HG02610 (cell line): ENCODE data around the gene MIS18A.

Experiments
- ATAC-seq: cut with Tn5 transposase; IDR thresholded peaks from one replicate; pipeline ENCODE4 v1.9.1; 2021; ENCODE audit warnings: mild to moderate bottlenecking, moderate library complexity; ENCODE audit not compliant: unreplicated experiment

Gene MIS18A

GRCh38 chr21:32256873-32257620, 21.8 kb downstream of the MIS18A start:
- no peak for ATAC-seq

DNA sequence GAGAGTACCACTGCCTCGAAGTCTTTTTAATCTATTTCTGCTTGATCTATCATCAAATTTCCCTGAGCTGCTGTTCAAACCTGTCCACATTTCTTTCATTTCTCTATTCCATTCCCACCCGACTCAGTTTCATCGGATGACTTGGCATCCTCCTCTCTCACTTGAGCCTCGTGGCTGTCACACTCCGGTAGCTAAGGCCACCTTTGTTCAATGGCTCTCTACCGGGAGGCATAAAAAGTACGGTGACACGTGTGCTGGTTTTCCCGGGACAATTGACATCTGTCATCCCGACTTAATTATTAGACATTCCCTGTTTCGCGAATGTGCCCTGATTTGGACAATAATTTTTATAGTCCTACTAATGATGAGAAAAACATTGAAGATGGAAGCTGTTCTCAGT, 22.6 kb downstream of the MIS18A start:
- no peak for ATAC-seq

DNA sequence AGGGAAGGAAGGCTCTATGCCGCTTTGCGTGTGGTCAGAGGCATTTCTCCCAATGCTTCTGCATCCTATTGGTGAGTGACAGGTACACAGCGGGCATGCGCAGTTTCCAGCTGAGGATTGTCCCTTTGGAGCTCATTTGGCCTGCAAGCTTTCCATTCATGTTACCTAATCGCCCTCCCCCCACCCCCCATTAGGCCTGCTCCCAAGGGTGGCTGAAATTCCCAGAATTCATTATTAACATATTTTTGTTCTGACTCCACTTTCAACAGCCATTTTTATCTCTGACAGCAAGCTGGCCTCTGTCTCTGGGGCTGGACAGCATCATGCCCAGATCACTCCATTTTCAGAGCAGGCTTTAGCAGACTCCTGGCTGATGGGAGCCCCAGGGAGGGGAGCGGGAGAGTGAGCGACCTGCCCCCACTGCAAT, 25.6 kb downstream of the MIS18A start:
- no peak for ATAC-seq

DNA sequence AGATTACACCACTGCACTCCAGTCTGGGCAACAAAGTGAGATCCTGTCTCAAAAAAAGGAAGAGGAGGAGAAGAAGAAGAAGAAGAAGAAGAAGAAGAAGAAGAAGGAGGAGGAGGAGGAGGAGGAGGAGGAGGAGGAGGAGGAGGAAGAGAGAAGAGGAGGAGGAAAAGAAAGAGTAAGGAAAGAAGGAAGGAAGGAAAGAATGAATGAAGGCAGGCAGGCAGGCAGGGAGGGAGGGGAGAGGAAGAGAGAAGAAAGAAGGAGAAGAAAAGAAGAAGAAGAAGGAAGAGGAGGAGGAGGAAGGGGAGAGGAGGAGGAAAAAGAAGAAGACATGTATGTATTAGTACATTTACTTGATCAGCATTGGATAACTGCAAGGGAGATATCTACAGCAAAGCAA, 26.7 kb downstream of the MIS18A start:
- no peak for ATAC-seq

- ATAC-seq = no peak
Measured at GRCh38 chr21:32249511-32250280, 29.2 kb downstream of the MIS18A start.

DNA sequence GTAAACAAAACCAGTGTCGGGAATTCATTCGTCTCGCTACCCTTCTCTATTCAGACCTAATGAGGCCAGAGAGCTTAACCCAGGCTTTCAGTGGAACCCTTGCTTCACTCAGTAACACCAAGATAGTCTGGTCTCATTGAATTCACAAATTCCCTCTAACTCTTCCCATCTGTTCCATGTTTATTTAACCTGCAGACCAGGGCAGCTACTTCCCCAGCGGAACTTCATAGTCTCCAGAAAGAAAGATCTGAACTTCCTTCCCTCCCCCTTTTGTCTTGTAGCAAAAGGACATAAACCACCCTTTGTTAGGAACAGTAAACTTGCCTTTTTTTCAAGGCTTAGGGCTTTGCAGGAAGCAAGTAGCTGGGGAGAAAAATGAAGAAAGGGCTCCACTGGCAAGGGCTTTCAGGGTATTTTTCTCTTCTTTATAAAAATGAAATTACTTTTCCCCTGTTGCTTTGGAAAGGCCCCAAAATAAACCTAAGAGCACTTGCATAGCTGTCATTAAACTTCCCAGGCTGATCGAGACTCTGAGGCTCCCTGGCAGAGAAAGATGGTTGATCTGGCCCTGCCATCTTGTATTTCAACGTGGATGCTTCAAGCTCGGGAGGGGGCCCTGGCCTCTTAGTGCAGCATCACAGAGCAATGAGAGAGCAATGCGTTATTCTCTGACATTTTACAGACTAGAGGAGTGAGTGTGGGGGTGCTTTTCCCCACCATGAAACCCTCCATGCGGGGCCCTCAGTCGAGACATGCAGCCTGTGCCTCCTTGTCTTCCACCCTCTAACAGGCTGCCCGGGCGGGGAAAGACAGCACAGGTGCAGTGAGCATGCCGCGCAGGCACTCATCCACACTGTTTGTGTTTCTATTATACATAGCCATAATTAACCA, 30.0 kb downstream of the MIS18A start:
- no peak for ATAC-seq

DNA sequence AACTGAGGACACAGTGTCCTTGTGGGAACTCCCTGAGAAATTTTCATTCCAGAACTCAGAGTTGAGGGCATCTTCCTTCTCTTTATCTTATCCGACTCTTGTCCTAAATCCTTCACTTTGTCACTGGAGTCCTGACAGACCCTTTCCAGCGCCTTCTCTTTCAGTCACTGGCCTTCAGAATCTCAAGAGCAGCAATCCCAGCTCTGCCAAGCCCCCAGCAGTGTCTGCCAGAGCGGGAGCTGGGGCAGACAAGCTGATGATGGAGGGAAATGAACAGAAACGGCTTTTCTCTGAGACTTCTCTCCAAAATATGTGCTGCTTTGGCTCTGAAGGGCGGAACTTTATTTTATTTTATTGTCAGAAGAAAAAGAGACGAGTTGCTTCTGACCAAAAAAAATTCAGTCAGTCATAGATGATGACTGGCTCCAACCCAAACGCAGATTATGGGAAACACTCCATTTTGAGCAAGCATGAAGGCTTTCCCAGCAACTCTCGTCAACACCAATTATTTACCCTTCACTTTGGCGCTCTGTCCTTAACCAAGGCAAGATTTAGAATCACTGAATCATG, 32.2 kb downstream of the MIS18A start:
- no peak for ATAC-seq

DNA sequence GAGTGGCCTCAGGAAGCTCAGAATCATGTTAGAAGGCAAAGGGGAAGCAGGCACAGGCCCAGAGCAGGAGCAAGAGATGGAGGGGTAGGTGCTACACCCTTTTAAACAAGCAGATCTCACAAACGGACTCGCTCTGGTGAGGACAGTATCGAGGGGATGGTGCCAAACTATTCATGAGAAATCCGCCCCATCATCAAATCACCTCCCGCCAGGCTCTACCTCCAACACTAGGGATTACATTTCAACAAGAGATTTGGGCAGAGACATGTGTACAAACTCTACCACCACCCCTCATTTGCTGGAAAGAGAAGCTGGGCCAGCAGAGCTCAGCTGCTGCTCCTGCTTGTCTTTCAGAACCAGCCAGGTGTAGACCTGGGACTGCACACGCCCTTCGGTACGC, 32.9 kb downstream of the MIS18A start:
- ATAC-seq = no peak

GRCh38 chr21:32240851-32241687, 37.8 kb downstream of the MIS18A start:
- ATAC-seq = peak; percentile 67

DNA sequence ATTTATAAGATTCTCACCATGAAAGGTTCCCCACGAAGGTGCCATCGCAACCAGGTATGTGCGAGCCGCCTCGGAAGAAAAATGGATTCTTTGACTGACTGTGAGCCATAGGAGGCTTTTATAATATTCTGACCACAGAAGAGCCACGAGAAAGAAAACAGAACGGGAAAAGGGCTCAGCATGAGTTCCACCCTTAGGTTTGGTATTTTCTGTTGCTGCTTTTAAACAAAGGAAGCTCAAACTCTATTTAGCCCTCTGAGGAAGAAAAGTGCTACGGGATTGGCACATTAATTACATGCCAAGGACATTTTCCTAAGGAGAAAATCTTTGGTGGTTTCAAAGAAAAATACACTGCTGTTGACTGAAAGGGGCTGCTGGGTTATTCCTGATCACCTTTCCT, 39.3 kb downstream of the MIS18A start:
- no peak for ATAC-seq

DNA sequence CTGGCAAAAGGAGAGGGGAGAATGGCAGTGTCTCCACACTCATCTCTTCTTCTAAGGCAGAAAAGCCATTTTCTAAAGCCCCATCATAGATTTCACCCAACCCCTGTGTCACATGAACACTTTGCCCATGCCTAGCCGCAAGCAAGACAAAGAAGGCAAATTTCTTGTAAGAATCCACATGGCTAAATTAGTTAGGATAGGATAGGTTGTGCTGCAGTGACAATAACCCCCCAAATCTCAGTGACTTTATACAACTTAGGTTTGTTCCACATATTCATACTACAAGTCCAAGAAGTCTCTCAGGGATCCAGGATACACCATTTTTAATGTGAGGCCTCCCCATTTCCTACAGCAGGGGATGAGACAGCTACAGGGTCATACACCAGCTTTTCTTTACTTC, 40.8 kb downstream of the MIS18A start:
- no peak for ATAC-seq

GRCh38 chr21:32237021-32237420, 41.8 kb downstream of the MIS18A start:
- ATAC-seq = no peak

DNA sequence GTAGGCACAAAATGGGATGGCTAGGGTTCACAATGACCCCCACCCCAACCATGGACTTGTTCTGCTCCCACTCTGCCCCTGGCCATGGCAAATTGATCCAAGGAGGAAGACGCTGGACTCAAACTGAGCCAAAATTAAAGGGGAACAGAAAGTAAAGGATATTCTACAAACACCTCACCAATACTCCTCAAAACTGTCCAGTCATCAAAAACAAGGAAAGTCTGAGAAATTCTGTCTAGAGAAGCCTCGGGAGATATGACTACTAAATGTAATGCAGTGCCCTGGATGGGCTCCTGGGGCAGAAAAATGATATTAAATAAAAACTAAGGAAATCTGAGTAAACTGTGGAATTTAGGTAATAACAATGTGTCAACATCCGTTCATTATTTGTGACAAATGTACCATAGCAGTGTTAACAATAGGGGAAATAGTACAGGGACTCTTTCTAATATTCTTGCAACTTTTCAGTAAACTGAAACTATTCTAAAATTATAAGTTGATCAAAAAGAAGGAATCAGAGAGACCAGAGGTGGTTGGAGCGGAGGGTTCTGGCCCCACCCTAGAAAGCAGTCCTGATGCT, 45.0 kb downstream of the MIS18A start:
- ATAC-seq = no peak

- no peak for ATAC-seq
Measured at GRCh38 chr21:32233055-32233546, 45.7 kb downstream of the MIS18A start.

GRCh38 chr21:32226444-32226843, 52.4 kb downstream of the MIS18A start:
- no peak for ATAC-seq
